ENCODE results near the gene TTC28.

GRCh38 chr22:28064920-28065319, 614.7 kb downstream of the TTC28 start:
- TF ChIP-seq, protein P1, sequence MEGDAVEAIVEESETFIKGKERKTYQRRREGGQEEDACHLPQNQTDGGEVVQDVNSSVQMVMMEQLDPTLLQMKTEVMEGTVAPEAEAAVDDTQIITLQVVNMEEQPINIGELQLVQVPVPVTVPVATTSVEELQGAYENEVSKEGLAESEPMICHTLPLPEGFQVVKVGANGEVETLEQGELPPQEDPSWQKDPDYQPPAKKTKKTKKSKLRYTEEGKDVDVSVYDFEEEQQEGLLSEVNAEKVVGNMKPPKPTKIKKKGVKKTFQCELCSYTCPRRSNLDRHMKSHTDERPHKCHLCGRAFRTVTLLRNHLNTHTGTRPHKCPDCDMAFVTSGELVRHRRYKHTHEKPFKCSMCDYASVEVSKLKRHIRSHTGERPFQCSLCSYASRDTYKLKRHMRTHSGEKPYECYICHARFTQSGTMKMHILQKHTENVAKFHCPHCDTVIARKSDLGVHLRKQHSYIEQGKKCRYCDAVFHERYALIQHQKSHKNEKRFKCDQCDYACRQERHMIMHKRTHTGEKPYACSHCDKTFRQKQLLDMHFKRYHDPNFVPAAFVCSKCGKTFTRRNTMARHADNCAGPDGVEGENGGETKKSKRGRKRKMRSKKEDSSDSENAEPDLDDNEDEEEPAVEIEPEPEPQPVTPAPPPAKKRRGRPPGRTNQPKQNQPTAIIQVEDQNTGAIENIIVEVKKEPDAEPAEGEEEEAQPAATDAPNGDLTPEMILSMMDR (IDR thresholded peaks at IDR 0.05 in 2 of 3, conservative IDR thresholded peaks at IDR 0.05 in 1 of 3; ENCODE audit: borderline replicate concordance in 1 of 3, insufficient read depth in 1 of 3, low read depth in 2 of 3, low read length in 2 of 3) = no peak
- TF ChIP-seq YY1 (IDR thresholded peaks at IDR 0.05; ENCODE audit: extremely low read depth, insufficient replicate concordance, low read depth, low read length) (no peak), CBX3 (IDR thresholded peaks at IDR 0.05; ENCODE audit: low read depth) (no peak), ELF1 (IDR thresholded peaks at IDR 0.05; ENCODE audit: borderline replicate concordance, low read depth) (no peak)
- TF ChIP-seq, protein P2, sequence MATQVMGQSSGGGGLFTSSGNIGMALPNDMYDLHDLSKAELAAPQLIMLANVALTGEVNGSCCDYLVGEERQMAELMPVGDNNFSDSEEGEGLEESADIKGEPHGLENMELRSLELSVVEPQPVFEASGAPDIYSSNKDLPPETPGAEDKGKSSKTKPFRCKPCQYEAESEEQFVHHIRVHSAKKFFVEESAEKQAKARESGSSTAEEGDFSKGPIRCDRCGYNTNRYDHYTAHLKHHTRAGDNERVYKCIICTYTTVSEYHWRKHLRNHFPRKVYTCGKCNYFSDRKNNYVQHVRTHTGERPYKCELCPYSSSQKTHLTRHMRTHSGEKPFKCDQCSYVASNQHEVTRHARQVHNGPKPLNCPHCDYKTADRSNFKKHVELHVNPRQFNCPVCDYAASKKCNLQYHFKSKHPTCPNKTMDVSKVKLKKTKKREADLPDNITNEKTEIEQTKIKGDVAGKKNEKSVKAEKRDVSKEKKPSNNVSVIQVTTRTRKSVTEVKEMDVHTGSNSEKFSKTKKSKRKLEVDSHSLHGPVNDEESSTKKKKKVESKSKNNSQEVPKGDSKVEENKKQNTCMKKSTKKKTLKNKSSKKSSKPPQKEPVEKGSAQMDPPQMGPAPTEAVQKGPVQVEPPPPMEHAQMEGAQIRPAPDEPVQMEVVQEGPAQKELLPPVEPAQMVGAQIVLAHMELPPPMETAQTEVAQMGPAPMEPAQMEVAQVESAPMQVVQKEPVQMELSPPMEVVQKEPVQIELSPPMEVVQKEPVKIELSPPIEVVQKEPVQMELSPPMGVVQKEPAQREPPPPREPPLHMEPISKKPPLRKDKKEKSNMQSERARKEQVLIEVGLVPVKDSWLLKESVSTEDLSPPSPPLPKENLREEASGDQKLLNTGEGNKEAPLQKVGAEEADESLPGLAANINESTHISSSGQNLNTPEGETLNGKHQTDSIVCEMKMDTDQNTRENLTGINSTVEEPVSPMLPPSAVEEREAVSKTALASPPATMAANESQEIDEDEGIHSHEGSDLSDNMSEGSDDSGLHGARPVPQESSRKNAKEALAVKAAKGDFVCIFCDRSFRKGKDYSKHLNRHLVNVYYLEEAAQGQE (IDR thresholded peaks at IDR 0.05; ENCODE audit: low read depth) = no peak
